Cardiac fibroblast (primary cell): ENCODE results near the gene THOC7.
A peak's percentile ranks its signal among the peaks of the same experiment; 100 is the strongest.

ENCODE experiments used
- DNase-seq, 2 donors: peaks; one replicate each; pipeline versions ENCODE4 v3.0.0 to v3.0.0-alpha.2; 2010; ENCODE audit warnings: low read depth in 2 of 2
- H3K4me3 ChIP-seq, 2 donors: replicated peaks in 1 of 2; 1 replicate in 1 of 2; 2 replicates in 1 of 2; pipeline ENCODE4 v1.5.1; 2011; ENCODE audit warnings: low read depth in 2 of 2, low read length in 2 of 2, mild to moderate bottlenecking in 2 of 2, moderate library complexity in 1 of 2
- CTCF ChIP-seq: IDR thresholded peaks from one replicate; pipeline ENCODE4 v1.5.1; 2011; ENCODE audit warnings: low read depth, mild to moderate bottlenecking, low read length, inconsistent platforms

THOC7 gene

GRCh38 chr3:63863150-63864007 is at the start of gene THOC7, which contains the start of gene ATXN7:
Gene THOC7, minus strand, starts transcription at chr3:63863805. Its CDS starts 15 bp downstream, at chr3:63863790.
Gene ATXN7, plus strand, starts transcription at chr3:63863867. Its CDS starts 48,732 bp downstream, at chr3:63912599.
- peak within 1 kb of the TSS; percentile 85 to 91 for H3K4me3 ChIP-seq
- DNase-seq, result peak; percentile 55 to 69
- TF ChIP-seq CTCF, result no peak

DNA sequence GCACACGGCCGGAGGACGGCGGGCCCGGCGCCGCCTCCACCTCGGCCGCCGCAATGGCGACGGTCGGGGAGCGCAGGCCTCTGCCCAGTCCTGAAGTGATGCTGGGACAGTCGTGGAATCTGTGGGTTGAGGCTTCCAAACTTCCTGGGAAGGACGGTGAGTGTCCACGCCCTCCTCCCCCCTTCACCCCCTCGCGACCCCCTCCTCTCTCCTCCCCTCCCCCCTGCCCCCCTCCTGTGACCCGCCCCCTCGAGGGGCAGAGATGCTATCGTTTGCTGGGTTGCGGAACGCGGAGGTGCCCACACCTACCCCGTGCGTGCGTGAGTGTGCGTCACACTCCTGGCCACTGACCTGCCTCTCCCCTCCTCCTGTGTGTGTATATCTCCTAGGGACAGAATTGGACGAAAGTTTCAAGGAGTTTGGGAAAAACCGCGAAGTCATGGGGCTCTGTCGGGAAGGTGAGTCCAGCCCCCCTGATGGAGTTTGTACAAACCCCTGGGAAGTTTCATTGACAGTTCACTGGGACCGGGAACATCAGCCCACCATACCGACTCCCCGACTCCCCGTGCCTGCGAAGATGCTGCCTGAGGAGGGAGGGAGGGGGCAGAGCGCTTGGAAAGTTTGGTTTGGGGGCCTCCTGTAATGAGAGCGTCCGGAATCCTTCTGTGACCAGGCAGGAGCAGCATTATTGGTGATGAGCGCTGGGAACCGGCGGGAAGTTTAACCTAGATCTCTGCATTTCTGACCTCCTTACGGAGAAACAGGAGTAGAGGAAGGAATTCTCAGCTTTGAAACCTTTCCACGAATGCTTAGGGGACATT is 49.4 kb upstream of the THOC7 start:
- no peak for TF ChIP-seq CTCF
- DNase-seq, result peak; percentile 56 to 80

DNA sequence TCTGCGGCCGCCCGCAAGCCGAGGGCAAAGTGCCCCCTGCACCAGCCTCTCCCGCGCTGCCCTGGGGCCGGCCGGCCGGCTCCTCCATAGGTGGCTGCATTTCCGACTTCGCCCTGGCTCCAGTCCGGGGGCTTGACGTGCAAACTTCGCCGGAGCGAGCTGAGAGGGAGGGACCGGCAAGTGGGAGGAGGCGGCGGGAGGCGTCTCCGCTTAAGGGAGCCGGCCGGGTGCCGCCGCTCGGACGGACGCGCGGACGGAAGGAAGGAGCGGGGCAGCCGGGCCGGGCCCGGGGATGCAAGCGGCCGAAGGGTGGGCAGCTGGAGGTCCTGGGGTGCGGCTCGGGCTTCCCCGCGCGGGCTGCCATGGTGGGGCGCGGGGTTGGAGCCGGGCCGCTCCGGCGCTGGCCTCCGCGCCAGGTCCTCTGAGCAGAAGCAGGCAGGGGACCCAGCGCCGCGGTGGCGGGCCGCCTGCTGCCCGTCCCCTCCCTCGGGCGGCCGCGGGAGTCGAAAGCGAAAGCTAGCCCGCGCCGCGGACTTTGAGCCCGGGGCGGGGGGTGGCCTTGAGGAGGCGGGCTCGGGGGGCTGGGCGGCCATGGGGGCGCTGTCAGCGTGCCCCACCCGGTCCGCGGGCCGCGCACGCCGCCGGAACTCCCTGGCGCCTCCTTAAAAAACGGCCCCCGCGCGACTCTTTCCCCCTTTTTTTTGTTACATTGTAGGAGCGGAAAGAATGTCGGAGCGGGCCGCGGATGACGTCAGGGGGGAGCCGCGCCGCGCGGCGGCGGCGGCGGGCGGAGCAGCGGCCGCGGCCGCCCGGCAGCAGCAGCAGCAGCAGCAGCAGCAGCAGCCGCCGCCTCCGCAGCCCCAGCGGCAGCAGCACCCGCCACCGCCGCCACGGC is 48.5 kb upstream of the THOC7 start, which contains the start of gene SCAANT1:
Gene SCAANT1, minus strand, starts transcription at position 511 of the 895 bp plus-strand sequence.
- DNase-seq, result peak; percentile 90 to 96
- H3K4me3 ChIP-seq, result peak within 1 kb of the TSS; percentile 68 to 73
- TF ChIP-seq CTCF, result no peak

More for the DNA sequence above, 49.4 kb upstream of the THOC7 start:
- peak overlapping the region; percentile 62 to 68 for H3K4me3 ChIP-seq

DNA sequence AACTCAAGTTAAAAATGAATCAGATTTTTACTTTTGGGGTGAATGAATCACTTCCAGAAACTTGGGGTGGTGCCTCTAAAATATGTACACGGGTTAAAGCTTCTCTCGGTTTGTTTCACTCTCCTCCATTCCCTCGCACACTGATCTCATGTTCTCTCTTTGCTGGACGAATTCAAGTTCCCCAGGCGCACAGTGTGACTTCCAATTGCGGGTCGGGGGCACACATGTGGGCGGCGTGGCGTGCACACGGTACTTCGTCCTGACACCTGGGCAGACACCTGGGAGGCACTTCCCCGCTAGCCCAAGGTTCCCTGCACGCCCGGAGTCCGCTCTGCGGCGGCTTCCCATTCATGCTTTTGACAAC is 47.9 kb upstream of the THOC7 start:
- peak overlapping the region; percentile 68 to 73 for H3K4me3 ChIP-seq
- no peak for TF ChIP-seq CTCF
- no peak for DNase-seq

DNA sequence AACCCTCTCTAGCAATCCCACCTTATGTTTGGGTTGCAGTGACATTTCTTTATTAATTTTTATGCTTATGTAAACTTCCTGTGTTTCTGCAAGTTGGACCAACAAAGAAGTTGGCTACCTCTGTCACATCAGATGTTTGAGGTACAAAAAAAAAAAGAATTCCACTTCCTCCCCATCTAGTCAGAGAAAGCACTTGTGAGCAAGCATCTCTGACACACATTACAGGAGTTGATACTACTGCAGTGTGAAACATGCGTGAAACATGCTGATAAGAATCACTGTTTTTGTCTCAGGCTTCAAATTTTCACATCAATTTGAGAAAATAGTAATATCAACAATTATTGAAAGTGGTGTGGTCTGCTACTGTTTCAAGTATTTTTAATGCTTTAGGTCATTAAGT is 47.3 kb upstream of the THOC7 start:
- peak in 1 of 2 donors; percentile 48 for DNase-seq
- TF ChIP-seq CTCF, result no peak
- H3K4me3 ChIP-seq, result peak overlapping the region in 1 of 2 donors; percentile 68

- TF ChIP-seq CTCF, result no peak
- no peak overlapping the region for H3K4me3 ChIP-seq
- DNase-seq, result no peak
Measured at GRCh38 chr3:63910001-63910400, 46.4 kb upstream of the THOC7 start.
